HG03108 (cell line): ENCODE measurements around the gene RCAN1.

Experiments
- ATAC-seq: cut with Tn5 transposase; IDR thresholded peaks from one replicate; pipeline ENCODE4 v1.9.1; 2021; ENCODE audit warnings: moderate library complexity; ENCODE audit not compliant: unreplicated experiment

RCAN1 gene

DNA sequence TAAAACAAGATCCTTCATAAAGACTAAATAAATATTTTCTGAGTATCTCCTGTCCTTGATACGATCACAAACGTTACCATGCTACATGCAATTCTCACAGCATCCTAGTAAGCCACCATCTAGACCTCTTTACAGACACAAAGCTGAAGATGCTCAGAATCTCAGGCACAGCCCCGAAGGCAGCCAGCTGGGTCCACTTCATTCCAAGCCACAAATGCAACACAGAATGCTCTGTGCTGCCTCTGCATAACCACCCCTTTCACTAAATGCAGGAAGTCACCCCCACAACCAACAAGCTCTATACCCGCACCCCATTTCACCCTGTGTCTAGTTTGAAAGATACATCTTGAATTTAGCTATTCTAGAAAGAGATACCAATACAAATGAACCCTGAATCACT is 12.9 kb downstream of the RCAN1 start:
- no peak for ATAC-seq

DNA sequence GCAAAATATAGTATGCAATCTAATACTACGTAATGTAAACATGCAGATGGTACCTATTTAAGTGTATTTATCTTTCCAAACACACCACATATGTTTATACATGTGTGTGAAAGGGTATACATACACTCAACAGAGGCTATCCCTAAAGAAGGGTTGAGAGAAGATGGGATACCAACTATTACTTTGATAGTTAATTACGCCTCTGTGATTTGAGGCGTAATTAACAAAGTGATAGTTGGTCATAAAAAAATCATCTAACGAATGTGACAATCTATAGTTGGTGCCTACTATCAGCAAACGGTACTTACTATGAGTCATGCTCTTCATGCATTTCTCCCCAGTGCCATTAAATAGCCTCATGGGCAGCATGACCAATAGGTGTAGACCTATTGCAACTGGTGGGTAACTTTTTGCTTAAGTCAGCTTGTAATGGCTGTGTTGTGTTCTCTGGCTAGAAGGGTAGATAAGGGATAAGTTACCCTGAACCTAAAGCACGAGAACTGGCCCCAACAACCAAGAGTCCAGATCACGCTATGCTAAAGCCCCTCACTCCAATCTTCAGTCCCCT is 15.3 kb downstream of the RCAN1 start:
- no peak for ATAC-seq

DNA sequence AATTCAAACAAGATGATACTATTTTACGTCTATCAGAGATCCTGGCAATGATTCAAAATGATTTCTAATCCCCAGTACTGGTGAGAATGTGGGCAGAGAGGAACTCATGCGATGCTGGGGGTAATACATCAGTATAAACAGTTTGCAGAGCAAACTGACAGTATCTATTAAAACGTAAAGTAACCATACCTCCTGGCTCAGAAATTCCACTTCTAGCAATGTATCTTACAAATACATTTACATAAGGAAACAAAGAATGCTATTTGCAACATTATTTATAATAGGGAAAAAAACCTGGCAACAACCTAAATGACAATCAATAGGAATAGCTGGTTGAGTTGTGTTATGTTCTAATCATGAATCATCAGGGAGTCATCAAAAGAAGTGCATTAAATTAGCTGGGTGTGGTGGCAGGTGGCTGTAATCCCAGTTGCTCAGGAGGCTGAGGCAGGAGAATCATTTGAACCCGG is 15.9 kb downstream of the RCAN1 start:
- ATAC-seq: no peak

DNA sequence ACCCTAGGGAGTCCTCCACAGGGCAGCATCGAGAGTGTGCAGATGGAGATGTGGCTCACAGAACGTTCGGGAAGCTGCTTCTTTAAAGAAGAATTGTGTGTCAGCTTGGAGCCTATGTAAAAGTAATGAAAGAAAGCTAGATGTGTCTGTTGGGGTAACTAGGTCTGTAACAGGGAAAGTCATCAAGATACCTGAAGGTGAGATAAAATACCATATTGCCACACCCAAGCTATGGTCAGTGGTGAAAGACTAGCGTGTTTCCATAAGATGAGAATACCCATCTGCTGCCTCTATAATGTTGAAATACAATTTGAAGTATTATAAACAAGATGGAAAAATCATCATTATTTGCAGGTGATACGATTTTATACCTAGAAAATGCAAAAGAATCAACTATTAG is 17.5 kb downstream of the RCAN1 start:
- ATAC-seq: no peak

DNA sequence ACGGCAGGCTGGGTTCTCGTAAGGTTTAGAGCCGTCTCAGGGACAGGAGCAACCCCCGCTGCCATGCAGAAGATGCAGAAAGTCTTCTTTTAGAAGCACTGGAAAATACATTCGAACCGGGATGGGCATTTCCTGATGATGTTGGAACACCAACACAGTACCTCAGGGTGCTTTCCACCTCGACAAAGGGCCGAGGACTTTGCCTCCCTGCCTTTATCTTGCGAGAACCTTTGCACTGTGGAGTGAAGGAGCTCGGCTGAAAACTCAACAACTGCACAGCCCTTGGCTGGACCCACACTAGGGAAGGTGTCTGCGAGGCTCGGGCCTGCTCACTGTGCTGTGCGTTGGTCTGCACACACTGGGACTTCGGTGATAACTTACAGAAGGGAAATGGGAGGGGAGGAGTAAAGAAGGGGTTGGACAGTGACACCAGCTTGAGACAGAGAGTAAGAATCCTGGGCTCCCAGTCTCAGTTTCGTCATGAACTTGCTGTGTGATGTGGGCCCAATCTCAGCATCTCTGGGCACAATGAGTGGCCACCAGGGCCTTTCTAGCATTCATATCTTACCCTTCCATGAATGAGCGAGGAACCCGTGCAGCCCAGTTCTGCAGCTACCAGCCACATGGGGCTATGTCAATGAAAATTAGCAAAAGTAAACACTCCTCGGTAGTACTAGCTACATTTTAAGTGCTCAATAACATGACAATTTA is 18.2 kb downstream of the RCAN1 start:
- no peak for ATAC-seq

DNA sequence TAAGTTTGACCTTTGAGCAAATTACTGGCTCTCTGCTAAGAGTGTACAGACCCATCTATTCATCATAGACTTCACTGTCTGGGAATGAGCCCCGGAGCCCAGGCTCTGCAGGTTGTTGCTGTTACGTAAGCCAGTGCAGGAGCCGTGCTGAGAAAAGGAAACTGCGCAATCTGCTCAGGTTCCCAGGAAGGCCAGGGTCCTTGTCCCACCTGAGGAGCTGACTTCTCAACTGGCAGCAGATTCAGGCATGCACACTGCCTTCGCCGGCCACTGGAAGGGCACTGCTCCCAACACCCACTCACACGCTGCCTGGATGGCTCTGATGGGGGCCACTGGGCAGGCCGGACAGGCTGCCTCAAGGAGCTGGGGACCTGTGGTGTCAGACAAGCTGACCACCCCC is 19.5 kb downstream of the RCAN1 start:
- no peak for ATAC-seq

DNA sequence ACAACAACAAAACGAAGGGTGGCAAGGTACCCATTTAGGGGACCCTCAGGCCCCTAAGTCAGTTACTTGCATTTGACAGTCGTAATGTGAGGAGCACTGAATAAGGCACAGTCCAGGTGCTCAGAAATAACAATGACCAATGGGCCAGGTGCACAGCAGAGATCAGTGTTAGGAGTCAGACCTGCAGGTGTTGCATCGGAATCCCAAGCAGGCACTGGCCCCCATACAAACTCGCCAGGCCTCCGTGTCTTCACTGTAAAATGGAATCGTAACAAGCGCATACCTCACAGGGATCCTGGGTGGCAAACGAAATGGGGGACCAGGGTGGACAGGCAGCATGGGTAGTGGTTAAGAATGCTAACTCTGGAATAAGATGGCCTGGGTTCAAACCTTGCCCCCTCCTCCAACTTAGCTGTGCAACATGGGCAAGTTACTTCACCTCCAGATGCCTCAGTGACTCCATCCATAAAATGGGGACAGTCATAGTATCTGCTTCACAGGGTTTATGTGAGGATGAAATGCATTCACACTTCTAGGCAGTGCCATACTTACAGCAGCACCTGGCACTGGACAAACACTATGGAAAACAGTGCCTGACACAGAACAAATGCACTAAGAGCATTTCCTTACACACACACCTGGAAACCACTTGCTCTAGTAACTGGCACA is 20.2 kb downstream of the RCAN1 start:
- no peak for ATAC-seq

DNA sequence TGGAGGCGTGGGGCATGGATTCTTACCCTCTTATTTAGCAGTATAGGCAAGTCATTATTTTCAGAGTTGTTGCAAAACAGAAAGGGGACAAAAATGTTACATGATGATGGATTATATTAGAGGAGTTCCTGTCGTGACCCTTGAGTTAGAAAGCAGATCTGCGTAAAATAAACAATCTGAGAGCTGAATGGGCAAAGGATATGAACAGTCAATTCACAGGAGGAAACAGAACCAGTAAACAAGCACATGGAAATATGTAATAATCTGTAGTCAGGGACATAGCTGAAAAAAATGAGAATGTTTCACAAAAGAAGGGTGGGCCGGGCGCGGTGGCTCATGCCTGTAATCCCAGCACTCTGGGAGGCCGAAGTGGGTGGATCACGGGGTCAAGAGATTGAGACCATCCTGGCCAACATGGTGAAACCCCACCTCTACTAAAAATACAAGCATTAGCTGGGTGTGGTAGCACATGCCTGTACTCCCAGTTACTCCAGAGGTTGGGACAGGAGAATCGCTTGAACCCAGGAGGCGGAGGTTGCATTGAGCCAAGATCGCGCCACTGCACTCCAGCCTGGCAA is 20.9 kb downstream of the RCAN1 start:
- ATAC-seq: no peak

DNA sequence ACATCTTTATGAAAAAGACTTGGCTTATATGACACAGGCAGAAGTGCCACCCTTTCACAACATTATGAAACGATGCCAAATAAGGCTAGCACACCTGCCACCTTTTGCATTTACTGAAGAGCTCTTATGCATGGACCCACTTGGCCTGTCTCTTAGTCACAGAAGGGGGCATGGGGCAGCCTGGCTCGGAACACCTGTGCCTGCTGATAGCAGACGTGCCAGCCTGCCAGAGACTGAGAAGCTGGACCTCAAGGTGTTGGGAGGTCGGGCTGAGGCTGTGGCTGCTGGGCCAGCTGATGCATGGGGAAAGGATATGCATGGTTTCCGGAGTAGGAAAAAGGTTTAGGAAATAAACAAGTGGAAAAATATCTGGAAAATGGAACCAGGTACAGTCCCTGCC is 21.5 kb downstream of the RCAN1 start:
- no peak for ATAC-seq

DNA sequence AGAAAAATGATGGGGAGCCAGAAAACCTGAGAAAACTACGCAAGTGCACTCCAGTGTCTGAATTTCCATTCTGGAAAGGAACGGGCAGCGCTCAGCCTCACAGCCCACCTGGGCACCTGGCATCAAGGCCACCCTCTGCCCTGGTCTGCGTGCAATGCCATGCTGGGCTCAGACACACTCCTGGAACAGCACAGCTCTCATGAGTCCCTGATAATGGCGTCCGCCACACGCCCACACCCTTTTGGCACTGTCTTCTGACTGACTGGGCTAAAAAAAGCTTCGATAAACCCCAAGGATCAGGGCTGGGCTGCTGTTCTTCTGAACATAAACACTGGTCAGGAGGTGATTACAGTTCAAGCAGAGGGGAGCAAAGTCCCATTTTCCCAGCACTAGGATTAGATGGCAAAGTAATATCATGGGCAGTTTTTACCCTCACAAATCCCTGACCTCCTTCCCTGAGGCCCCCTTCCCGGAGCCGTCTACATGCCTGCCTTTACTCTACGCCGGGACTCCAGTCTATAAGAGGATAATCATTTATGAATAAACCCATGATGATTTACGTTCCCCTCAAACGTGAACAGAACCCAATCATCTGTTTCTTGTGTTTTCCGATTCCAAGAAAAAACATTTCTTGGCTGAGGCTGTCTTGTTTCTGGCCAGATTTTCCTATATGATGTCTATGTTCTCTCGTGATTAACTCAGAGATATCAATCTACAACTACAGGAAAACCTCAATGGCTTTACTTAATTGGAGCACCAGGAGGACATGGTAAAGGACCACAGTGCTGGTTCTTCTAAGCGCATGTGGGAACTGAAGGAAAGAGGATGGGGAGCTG is 22.6 kb downstream of the RCAN1 start:
- ATAC-seq: no peak

DNA sequence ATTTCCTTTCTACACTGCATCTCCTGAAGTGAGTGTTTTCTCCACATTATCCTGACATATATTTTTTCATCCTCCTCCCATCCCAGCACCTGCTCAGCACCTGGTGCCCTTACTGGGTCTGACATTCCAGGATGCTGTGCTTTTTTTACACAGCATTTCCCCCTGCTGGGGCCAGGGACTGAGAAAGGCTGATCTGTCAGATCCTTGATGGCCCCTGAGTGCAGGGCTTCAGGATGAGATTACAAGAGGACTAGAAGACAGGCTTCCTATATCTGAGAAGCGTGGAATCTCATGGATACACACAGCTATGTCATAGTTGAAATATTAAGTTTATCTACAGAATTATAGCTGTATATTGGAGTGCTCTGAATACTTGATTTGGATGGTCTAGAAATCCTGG is 24.4 kb downstream of the RCAN1 start:
- no peak for ATAC-seq

DNA sequence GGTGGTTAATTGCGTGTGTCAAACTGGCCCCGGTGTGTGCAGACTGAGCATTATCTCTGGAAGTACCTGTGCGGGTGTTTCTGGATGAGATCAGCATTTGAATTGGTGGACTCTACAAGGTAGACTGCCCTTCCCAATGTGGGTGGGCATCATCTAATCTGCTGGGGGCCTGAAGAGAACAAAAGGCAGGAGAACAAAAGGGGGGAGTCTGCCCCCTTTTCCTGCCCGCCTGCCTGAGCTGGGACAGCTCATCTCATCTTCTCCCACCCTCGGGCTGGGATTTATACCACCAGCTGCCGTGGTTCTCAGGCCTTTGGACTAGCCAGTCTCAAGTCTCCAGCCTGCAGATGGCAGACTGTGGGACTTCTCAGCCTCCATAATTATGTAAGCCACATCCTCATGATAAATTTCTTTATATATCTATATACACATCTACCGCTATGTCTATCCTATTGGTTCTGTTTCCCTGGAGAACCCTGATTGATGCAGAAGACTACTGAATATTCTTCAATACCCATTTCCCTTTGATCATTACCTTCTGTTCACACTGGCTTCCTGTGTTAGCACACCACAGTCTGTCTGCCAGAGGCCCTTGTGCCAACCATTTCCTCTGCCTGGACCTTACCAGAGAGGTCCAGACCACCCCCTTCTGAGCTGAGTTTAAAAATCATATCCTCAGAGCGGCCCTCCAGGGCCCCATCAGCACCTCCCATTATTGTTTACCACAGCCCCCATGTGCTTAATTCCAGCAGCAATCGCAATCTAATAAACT is 25.2 kb downstream of the RCAN1 start:
- no peak for ATAC-seq

DNA sequence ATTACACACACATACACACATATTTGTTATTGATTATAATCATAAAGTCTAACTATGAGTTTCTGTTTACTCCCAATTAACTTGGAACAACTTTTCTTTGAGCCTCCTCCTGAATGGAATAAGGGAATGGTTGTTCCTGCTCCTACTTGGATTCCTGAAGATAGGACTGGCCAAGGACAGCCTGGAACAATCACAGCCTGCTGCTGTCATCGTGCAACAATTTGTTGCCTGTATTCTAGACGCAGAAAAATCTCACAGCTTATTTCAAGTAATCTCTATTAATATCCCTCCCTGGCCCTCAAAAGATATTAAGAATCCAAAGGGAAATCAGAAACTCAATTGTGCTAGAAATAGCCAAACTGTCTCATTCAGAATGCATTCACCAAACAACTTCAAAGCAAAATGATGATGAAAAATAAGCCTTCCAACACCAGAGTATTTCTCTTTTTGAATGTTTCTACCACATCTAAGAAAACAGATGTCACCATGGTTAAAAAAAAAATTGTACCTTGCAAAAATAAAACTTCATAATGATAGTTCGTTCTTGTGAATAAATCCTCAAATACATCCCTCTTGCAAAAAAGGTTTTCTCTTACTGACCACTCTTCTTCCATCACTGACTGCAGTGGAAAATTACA is 30.9 kb downstream of the RCAN1 start:
- ATAC-seq: no peak

DNA sequence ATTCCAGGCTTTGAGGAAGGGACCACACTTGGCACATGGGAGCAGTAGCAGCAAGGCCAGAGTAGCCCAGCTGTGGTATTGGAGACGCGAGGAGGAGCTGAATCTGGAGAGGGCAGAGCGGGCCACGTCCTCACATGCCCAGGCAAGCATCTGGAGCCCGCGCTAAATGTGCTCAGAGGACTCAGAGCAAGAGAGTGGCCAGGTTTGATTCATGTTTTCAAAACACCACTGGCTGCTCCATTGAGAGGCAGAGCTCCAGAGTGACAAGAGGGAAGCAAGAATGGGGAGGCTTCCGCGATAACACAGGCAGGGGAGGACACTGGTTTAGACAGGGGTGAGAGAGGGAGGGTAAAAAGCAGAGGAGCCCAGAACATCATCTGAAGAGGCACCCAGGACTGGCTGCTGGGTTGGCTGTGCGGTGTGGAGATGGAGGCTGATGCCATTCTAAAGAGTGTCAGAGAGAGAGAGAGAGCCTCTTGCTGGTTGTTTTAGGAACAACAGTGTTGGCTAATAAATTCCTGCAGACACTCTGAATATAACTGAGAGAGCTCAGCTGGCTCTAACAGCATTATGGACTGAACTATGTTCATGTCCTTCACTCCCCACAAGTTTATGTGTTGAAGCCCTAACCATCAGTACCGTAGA is 32.3 kb downstream of the RCAN1 start:
- ATAC-seq: peak; percentile 54

DNA sequence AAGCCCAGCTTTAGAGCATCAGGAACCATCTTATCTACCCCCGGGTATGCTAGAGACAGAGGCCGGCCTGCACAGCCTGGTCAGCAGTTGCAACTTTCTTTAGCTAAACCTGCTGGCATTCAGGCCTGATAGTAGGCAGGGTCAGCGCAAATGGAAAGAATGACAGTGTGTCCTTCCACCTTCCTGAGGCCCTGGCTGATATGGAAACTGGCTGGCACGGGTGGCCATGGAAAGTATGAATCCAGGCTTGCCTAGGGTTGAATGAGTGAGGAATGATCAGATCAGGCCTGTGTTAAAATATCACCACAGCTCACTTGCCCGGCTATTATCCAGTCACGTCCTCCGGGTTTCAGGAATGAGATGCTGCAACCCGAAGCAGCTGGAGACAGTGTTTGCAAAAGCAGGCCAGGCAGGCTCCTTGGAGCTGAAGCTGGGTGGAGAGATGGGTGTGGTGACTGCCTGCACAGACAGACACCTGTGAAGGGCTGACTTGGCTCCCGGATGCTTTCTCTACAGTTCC is 34.7 kb downstream of the RCAN1 start:
- no peak for ATAC-seq

DNA sequence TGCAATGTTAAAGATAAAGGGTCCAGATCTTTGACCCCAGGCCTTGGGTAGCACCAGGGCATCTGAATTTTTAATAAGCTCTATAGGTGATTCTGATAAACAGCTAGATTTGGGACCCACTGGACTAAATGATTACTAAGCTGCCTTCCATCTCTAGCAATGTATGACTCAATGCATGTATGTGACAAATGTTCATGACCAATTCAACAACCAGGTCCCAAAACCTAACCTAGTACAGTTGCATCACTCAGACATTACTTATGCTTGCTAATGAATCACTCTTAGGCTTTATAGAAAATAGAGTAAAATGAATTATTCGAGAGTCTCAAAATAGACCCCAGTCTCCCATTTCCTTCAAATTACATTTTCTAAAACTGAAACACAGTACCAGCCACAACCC is 35.5 kb downstream of the RCAN1 start:
- ATAC-seq: no peak

DNA sequence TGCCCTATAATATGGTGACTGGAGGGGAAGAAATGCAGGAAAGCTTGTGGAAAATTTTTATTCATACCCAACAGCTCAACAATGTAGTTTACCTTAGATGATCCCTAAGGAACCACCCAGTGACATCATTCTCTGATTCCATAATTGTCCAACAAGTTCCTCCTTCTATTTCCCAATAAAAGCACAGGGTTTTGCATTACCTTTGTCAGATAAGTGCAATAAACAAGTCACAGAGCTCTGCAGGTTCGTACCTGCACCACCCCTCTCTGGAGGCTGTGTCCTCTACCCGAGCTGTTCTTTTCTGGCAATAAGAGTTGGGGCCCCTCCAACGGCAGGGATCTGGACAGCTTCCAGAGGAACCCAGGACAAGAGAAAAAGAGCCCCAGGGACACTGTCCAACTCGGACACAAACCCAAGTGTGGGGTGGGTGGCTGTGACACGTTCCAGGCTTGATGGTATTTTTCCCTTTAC is 38.8 kb downstream of the RCAN1 start:
- ATAC-seq: no peak

DNA sequence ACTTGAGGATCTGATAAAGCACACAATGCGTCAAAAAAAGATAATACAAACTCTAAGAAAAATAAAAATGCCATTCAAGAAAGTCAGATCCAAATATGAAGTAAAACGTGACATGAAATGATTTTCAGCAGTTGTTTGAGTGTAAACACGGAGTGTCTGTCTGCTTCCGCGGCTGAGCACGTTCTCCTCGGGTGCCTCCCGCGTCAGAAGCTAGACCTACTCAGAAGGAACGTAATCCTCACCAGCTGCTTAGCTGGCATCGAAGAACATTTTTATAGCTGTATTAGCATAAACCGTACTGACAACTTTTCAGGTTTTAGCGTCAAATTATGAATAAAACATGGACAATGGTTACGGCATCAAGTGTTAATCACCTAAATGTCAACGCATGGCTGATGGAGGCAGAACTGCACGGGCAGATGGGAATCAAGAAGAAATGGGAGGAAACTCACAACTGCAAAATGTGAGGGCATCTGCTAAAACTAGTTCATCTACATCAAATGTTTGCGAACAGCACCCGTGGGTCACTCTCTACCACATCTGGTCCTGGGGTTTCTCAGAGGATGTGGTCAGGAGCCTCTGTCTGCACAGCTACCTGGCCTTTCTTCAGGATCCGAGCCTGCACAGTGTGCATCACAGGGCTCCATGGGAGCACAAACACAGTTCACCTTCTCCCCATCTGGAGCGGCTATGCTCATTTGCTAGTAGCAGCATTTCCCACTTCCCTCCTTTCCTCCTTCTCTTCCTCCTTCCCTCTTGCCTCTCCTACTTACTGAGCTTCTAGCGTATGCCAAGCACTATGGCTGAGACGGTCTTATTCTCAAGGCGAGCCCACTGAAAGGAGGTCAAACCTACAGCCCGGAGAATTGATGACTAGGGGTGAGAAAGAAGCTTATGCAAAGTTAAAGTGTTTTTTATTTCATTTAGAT is 40.0 kb downstream of the RCAN1 start:
- ATAC-seq: no peak
